GM12874 (cell line): ENCODE data around the gene CNOT6.

ENCODE experiments used
- TF ChIP-seq, protein P1 (sequence below): IDR thresholded peaks from 2 replicates; pipeline ENCODE4 v1.5.1; 2011; ENCODE audit warnings: low read depth, mild to moderate bottlenecking, control low read depth, low read length, moderate library complexity; ENCODE audit not compliant: insufficient read depth

CNOT6 gene

DNA sequence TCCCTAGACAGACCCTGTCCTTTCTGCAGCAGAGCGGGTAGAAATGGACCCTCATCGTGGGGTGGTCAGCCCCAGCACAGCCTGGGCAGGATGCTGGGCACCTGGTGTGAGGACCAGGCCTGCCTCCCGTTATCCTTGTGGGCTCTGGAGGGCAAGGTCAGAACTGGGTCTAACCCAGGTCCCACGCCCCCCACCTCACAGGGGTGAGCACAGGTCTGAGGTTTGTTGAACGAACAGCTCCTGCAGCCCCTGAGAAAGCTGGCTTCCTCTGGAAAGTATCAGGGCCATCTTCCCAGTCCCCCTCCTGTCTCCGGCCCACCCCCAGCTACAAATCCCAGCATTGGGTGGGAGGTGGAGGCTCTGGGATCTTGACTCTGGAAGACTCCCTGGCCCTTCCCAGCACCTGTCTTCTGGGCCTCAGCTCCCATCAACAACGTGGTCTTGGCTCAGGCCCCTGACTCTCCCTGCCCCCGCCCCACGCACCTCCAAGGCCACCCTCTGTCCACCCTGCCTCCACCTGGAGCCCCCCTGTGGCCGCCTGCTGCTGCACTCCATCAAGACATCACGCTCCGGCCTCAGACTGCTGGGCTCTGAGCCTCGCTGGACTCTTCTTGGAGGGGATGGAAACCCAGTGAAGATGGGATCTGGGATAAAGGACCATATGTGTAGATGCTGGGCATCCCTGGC, 30.1 kb upstream of the CNOT6 start:
- TF ChIP-seq, protein P1, sequence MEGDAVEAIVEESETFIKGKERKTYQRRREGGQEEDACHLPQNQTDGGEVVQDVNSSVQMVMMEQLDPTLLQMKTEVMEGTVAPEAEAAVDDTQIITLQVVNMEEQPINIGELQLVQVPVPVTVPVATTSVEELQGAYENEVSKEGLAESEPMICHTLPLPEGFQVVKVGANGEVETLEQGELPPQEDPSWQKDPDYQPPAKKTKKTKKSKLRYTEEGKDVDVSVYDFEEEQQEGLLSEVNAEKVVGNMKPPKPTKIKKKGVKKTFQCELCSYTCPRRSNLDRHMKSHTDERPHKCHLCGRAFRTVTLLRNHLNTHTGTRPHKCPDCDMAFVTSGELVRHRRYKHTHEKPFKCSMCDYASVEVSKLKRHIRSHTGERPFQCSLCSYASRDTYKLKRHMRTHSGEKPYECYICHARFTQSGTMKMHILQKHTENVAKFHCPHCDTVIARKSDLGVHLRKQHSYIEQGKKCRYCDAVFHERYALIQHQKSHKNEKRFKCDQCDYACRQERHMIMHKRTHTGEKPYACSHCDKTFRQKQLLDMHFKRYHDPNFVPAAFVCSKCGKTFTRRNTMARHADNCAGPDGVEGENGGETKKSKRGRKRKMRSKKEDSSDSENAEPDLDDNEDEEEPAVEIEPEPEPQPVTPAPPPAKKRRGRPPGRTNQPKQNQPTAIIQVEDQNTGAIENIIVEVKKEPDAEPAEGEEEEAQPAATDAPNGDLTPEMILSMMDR, result no peak

GRCh38 chr5:180464603-180464970, 29.6 kb upstream of the CNOT6 start:
- TF ChIP-seq, protein P1, result no peak

GRCh38 chr5:180466316-180466715, 27.9 kb upstream of the CNOT6 start:
- TF ChIP-seq, protein P1, result no peak

GRCh38 chr5:180467028-180467975, 26.9 kb upstream of the CNOT6 start:
- TF ChIP-seq, protein P1, result no peak

DNA sequence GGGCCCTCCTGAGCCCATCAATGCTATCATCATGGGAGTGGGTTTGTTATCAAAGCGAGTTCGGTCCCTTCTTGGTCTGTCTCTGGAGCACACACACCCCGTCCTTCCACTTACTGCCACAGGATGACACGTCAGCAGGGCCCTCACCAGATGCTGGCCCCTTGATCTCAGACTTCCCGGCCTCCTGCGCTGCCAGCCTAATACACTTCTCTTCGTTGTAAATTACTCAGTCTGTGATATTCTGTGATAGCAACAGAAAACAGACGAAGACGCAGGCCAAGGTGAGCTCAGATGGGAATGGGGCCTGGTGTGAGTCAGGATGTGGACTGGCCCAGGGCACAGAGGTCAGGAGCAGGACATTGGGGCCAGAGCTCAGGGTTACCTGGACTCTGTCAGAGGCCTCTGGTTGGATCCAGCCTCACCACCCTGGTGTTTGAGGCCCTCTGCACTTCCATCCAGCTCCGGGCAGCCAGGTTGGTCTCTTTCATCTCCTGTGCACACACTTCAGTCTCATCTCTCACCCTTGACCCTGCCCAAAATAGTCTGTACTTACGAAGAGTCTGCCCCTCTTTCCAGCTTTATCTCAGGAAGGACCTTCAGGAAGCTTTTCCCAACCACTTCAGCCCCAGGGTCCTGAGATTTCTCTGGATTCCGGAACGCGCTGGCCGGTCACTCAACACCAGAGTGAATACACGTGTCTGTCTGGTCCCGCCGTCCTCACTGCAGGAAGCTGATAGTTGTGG, 26.0 kb upstream of the CNOT6 start:
- TF ChIP-seq, protein P1, result no peak

GRCh38 chr5:180468732-180469585, 25.2 kb upstream of the CNOT6 start:
- TF ChIP-seq, protein P1, result no peak
